Karpas-422 (cell line): ENCODE measurements around the gene GYG2. TPM values are rescaled to one million over a fixed set of nuclear protein-coding genes. Genes with fewer than 3 reads are reported as not detected.
"Not testable (repeated sequence)": the region's sequence is repeated elsewhere in the genome, so short reads cannot be mapped to it uniquely, and the experiment has no call there.

Experiments
- DNase-seq: peaks from one replicate; pipeline ENCODE4 v3.0.0-alpha.2; 2015
- H2AFZ ChIP-seq: fragments of 200-600 bp; sonication (generic); 2 replicates; pipeline ENCODE4 v1.6.1; 2014; ENCODE audit warnings: antibody characterized with exemption, low read length, mixed read lengths
- H3K27ac ChIP-seq: fragments of 200-600 bp; sonication (generic); 2 replicates; pipeline ENCODE4 v1.5.1; 2014; ENCODE audit warnings: mild to moderate bottlenecking, low read length, moderate library complexity
- H3K27me3 ChIP-seq: fragments of 200-600 bp; sonication (generic); 2 replicates; pipeline ENCODE4 v1.6.1; 2014; ENCODE audit warnings: low read length, mixed read lengths
- H3K36me3 ChIP-seq: fragments of 200-600 bp; sonication (generic); 2 replicates; pipeline ENCODE4 v1.6.1; 2014; ENCODE audit warnings: low read length, mixed read lengths; ENCODE audit not compliant: insufficient read depth
- H3K4me1 ChIP-seq: fragments of 200-600 bp; sonication (generic); 2 replicates; pipeline ENCODE4 v1.6.1; 2014; ENCODE audit warnings: mild to moderate bottlenecking, low read length, mixed read lengths
- H3K4me2 ChIP-seq: fragments of 200-600 bp; sonication (generic); 2 replicates; pipeline ENCODE4 v1.6.1; 2014; ENCODE audit warnings: low read length, low read depth, mild to moderate bottlenecking; ENCODE audit not compliant: poor library complexity, severe bottlenecking
- H3K4me3 ChIP-seq: fragments of 200-600 bp; sonication (generic); 2 replicates; pipeline ENCODE4 v1.5.1; 2014; ENCODE audit warnings: mild to moderate bottlenecking, antibody characterized with exemption, low read length, mixed read lengths
- H3K79me2 ChIP-seq: fragments of 200-600 bp; sonication (generic); 2 replicates; pipeline ENCODE4 v1.6.1; 2014; ENCODE audit warnings: mild to moderate bottlenecking, low read length, mixed read lengths
- H3K9ac ChIP-seq: fragments of 200-600 bp; sonication (generic); 2 replicates; pipeline ENCODE4 v1.6.0; 2014; ENCODE audit warnings: low read length
- H3K9me2 ChIP-seq: fragments of 200-600 bp; sonication (generic), shearing (Covaris generic); replicated peaks from 2 replicates; pipeline ENCODE4 v1.6.0; 2014; ENCODE audit warnings: mild to moderate bottlenecking, low read length, moderate library complexity; ENCODE audit not compliant: insufficient read depth
- H3K9me3 ChIP-seq: fragments of 300-700, 200-600 bp; sonication (generic); 2 replicates; pipeline ENCODE4 v1.6.1; 2014; ENCODE audit warnings: low read length, mixed read lengths
- H4K20me1 ChIP-seq: fragments of 200-600 bp; sonication (generic); 2 replicates; pipeline ENCODE4 v1.6.1; 2014; ENCODE audit warnings: mild to moderate bottlenecking, antibody characterized with exemption, low read length, low read depth; ENCODE audit not compliant: insufficient read depth
- total RNA-seq: library from RNA; depleted of rRNA; stranded (reverse); fragments of >200 nt; shearing (Covaris generic); gene quantifications from 2 replicates; pipeline ENCODE4 v1.2.3, GENCODE V29; 2014; ENCODE audit warnings: low replicate concordance

Gene GYG2
- total RNA-seq, 1 experiment from 2014 or later = not detected

DNA sequence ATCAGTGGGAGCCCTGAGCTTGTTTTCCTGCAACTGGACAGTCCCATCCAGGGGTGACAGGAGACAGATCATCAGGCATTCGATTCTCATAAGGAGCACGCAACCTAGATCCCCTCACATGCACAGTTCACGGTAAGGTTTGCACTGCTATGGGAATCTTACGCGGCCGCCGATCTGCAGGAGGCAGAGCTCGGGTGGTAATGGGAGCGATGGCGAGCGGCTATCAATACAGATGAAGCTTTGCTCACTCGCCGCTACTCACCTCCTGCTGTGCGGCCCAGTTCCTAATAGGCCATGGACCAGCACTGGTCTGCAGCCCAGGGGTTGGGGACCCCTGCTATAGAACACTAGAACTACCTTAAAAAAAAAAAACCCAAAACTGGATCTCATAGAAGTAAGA, 55.0 kb downstream of the GYG2 start:
- H3K9ac ChIP-seq = no peak overlapping the region
- no peaks in the 10 kb centered on the region for H3K4me1 ChIP-seq
- H3K27ac ChIP-seq = no peak overlapping the region
- 0 out of 2 replicates have a peak, but pooled peaks cover 2% of the 10 kb centered on the region for H3K27me3 ChIP-seq
- no peaks in the 10 kb centered on the region for H4K20me1 ChIP-seq
- H3K4me2 ChIP-seq = no peak overlapping the region
- no peaks in the 10 kb centered on the region for H3K36me3 ChIP-seq
- no peaks in the 10 kb centered on the region for H3K9me2 ChIP-seq
- no peaks in the 10 kb centered on the region for H3K9me3 ChIP-seq
- no peaks in the 10 kb centered on the region for H3K79me2 ChIP-seq
- no peak for DNase-seq
- H2AFZ ChIP-seq = no peak overlapping the region
- H3K4me3 ChIP-seq = no peak overlapping the region

DNA sequence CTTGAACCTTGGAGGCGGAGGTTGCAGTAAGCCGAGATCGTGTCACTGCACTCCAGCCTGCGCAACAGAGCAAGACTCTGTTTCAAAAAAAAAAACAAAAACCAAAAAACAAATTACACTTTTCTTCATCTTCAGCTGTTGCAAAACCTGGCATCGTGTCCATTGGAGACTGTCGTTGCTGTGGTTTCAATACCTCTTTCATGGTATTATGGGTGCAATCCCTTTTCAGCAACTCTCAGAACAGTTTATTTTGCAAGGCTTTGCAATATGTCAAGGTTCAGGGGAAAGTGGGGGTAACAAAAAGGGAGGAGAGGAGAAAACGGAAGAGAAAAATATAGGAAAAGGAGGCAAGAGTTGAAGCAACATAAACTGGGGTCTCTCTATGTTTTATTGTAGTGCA, 59.6 kb downstream of the GYG2 start:
- Histone ChIP-seq H3K4me1 (no peaks in the 10 kb centered on the region), H3K4me2 (no peak overlapping the region)
- no peak for DNase-seq

DNA sequence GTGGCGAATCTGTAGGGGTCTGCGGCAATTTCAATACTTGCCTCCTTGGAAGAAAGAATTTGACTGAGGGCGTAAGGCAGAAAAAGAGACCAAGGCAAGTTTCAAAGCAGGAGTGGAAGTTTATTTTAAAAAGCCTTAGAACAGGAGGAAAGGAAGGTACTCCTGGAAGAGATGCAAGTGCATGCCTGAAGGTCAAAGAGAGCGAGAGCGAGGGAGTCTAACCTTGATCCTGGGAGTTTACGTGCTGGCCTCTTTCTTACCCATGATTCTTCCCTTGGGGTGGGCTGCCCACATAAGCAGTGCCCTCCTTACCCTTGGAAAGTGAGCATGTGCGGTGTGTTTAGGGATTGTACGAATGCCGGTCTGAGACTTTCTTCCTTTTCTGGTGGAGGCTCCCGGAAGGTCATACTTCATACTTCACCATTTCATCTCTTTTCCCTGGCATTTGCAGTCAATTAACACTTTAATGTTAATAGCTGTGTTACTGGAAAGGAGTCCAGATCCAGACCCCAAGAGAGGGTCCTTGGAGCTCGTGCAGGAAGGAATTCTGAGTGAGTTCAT, 60.4 kb downstream of the GYG2 start:
- Histone ChIP-seq H4K20me1 (no peaks in the 10 kb centered on the region), H3K9me2 (no peaks in the 10 kb centered on the region), H3K9me3 (no peaks in the 10 kb centered on the region), H3K79me2 (no peaks in the 10 kb centered on the region), H3K9ac (peak overlapping the region; percentile 35), H3K36me3 (no peaks in the 10 kb centered on the region), H3K27ac (no peak overlapping the region), H3K4me2 (peak overlapping the region; percentile 23), H3K4me3 (peak overlapping the region; percentile 39; the same call in 1 of the 2 replicates), H3K4me1 (no peaks in the 10 kb centered on the region), H3K27me3 (no peaks in the 10 kb centered on the region), H2AFZ (no peak overlapping the region; the same call in 1 of the 2 replicates)
- DNase-seq = no peak

More for the DNA sequence above, 59.6 kb downstream of the GYG2 start:
- H3K9me2 ChIP-seq = no peaks in the 10 kb centered on the region
- H2AFZ ChIP-seq = no peak overlapping the region
- H3K27ac ChIP-seq = no peak overlapping the region
- no peaks in the 10 kb centered on the region for H3K36me3 ChIP-seq
- H3K9ac ChIP-seq = no peak overlapping the region
- H3K27me3 ChIP-seq = no peaks in the 10 kb centered on the region
- no peaks in the 10 kb centered on the region for H3K9me3 ChIP-seq
- H3K4me3 ChIP-seq = no peak overlapping the region
- H3K79me2 ChIP-seq = no peaks in the 10 kb centered on the region
- H4K20me1 ChIP-seq = no peaks in the 10 kb centered on the region

DNA sequence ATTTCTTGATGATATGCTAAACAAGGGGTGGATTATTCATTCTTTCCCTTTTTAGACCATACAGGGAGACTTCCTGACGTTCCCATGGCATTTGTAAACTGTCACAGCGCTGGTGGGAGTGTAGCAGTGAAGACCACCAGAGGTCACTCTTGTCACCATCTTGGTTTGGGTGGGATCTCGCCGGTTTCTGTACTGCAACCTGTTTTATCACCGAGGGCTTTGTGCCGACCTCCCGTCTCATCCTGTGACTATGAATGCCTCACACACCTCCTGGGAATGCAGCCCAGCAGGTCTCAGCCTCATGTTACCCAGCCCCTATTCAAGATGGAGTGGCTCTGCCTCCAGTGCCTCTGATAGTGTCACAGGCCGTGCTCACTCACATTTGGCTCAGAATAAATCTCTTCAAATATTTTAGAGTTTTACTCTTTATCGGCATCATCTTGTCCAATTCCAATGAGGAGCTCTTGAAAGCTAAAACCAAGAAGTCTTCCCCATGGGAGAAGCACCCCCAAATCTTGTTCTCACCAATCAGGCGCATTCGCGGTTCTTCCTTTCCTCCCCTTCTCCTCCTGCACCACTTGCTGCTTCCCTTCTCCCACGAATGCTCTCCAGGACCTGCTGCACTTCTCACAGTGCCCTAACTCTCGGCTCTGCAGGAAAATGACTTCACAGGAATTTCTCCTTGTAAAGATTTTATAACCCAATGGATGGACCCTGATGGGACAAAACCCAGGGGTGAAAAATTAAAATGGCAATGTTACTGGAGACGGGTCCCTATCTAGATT, 61.2 kb downstream of the GYG2 start:
- H2AFZ ChIP-seq, H3K9me3 ChIP-seq, DNase-seq: not testable (repeated sequence)

DNA sequence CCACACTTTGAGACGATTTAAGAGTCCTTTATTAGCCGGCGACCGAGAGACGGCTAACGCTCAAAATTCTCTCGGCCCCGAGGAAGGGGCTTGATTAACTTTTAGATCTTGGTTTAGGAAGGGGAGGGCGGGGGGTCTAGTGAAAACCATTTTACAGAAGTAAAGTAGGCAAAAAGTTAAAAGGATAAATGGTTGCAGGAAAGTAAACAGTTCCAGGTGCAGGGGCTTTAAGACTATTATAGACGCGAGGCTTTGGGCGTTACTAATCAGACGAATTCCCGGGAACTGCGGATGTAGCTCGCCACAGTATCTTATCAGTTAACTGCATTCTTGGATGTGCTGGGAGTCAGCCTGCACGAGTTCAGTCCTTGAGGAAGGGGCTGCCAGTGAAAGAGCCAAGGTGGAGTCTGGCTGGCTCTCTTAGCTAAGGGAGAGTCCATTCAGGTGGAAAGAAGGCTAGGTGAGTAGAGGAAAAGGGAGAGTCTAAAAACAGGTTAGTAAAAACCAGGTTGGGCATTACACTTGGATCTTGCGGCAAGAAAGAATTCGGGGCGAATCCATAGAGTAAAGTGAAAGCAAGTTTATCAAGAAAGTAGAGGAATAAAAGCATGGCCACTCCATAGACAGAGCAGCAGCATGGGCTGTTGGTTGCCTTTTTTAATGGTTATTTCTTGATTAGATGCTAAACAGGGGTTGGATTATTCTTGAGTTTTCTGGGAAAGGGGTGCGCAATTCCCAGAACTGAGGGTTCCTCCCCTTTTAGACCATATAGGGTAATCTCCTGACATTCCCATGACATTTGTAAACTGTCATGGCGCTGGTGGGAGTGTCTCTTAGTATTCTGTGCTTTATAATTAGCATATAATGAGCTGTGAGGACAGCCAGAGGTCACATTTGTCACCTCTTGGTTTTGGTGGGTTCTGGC, 62.1 kb downstream of the GYG2 start:
- H2AFZ ChIP-seq, H3K27me3 ChIP-seq, H3K36me3 ChIP-seq, H3K9ac ChIP-seq, H3K79me2 ChIP-seq, H3K9me2 ChIP-seq, H3K9me3 ChIP-seq, H3K4me3 ChIP-seq, H4K20me1 ChIP-seq, H3K4me2 ChIP-seq, H3K4me1 ChIP-seq, DNase-seq, H3K27ac ChIP-seq: not testable (repeated sequence)

More for the DNA sequence above, 61.2 kb downstream of the GYG2 start:
- not testable (repeated sequence) for H3K9me2 ChIP-seq, H3K79me2 ChIP-seq, H4K20me1 ChIP-seq, H3K4me1 ChIP-seq, H3K36me3 ChIP-seq, H3K27ac ChIP-seq, H3K27me3 ChIP-seq
- Histone ChIP-seq H3K4me2 (peak overlapping the region; percentile 23), H3K4me3 (peak overlapping the region; percentile 39; the same call in 1 of the 2 replicates), H3K9ac (peak overlapping the region; percentile 35)

DNA sequence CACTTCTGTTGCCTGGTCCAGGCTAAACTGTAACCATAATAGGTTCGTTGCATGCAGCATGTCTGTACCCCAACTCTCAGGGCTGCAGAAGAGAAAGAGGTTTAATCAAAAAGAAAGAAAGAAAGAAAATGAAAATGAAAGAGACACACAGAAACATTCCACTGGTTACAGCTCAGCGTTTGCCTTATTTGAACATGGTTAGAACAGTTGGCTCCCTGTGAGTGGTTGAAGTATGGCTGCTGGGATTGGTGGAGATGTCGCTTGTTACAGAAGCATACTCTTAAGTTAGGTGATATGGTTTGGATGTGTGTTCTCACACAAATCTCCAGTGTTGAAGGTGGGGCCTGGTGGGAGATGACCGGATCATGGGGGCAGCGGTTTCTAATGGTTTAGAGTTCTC, 64.1 kb downstream of the GYG2 start:
- no peaks in the 10 kb centered on the region for H3K9me2 ChIP-seq
- DNase-seq = no peak
- H2AFZ ChIP-seq = no peak overlapping the region
- H3K4me1 ChIP-seq = no peaks in the 10 kb centered on the region
- no peaks in the 10 kb centered on the region for H3K27me3 ChIP-seq
- no peaks in the 10 kb centered on the region for H4K20me1 ChIP-seq
- H3K27ac ChIP-seq = no peak overlapping the region
- H3K79me2 ChIP-seq = no peaks in the 10 kb centered on the region
- no peaks in the 10 kb centered on the region for H3K9me3 ChIP-seq
- H3K36me3 ChIP-seq = no peaks in the 10 kb centered on the region
- H3K4me3 ChIP-seq = no peak overlapping the region
- H3K9ac ChIP-seq = no peak overlapping the region
- no peak overlapping the region for H3K4me2 ChIP-seq

DNA sequence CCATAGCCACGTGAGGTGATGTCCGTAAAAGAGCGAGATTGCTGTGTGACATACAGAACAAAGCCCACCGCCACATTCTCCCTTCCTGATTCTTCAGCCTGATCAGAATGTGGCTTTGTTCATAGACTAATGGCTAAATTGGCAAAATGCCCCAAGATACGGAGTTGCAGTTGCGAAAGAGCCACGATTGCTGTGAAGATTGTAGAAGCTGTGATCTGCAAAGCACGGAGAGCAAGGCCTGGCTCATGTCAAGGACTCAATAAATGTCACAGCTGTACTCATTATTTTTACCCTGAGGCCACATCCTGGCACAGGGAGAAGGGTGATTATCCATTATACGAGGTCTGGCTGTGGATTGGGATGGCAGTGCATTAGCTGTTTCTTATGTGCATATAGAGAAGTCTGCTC, 66.2 kb downstream of the GYG2 start:
- Histone ChIP-seq H3K4me3 (no peak overlapping the region), H2AFZ (no peak overlapping the region), H3K79me2 (no peaks in the 10 kb centered on the region), H3K9me3 (no peaks in the 10 kb centered on the region), H3K36me3 (no peaks in the 10 kb centered on the region), H3K27ac (no peak overlapping the region), H3K9me2 (no peaks in the 10 kb centered on the region), H3K9ac (no peak overlapping the region), H3K4me2 (no peak overlapping the region), H3K27me3 (no peaks in the 10 kb centered on the region), H3K4me1 (no peaks in the 10 kb centered on the region), H4K20me1 (no peaks in the 10 kb centered on the region)
- no peak for DNase-seq

DNA sequence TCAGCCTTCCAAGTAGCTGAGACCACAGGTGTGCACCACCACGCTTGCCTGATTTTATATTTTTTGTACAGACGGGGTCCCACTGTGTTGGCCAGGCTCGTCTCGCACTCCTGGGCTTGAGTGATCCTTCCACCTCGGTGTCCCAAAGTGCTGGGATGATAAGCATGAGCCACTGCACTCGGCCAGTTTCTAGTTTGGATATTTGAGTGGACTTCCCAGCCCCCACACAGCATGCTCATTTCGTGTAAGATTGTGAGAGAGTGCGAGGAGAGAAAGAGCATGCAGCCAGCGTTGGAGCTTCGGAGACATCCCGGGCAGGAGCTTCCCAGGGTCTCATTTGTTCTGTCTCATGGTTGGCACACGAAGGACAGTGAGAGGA, 68.6 kb downstream of the GYG2 start:
- Histone ChIP-seq H4K20me1 (no peaks in the 10 kb centered on the region), H2AFZ (no peak overlapping the region), H3K4me2 (no peak overlapping the region), H3K4me1 (no peaks in the 10 kb centered on the region), H3K27ac (no peak overlapping the region), H3K9ac (no peak overlapping the region), H3K27me3 (no peaks in the 10 kb centered on the region), H3K4me3 (no peak overlapping the region), H3K9me3 (no peaks in the 10 kb centered on the region), H3K36me3 (no peaks in the 10 kb centered on the region), H3K79me2 (no peaks in the 10 kb centered on the region), H3K9me2 (no peaks in the 10 kb centered on the region)
- no peak for DNase-seq
